ENCODE measurements around the gene SYNGAP1. TPM values are rescaled to one million over a fixed set of nuclear protein-coding genes. Genes with fewer than 3 reads are reported as not detected.

SYNGAP1 gene
- total RNA-seq, 1 donor from 2014 or later = 23.0 TPM

DNA sequence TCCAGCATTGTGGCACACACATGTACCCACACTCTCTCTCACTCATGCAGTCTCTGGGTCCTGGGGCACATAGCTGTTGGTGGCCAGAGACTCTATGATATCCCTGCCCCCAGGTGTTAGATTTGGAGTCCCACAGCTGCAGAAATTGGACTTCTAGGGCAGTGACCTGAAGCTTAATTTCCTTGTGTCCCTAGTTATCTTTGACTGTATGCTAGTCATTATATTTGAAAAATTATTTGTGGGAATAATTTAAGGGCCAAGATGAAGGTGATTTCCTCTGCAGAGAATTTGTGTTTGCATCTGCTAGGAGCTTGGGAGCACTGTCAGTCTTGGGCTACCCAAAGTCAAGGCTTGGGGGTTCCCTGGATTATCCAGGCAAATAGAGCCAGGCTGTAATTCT is 84.6 kb downstream of the SYNGAP1 start:
- Histone ChIP-seq H3K27ac (no peak overlapping the region), H3K36me3 (no peaks in the 10 kb centered on the region), H3K4me3 (no peak overlapping the region), H3K9me3 (no peaks in the 10 kb centered on the region), H3K27me3 (no peaks in the 10 kb centered on the region), H3K4me1 (peaks cover 4% of the 10 kb centered on the region)
- intact Hi-C loops (cut with DNase I) = no loop called here
- TF ChIP-seq, protein P1, sequence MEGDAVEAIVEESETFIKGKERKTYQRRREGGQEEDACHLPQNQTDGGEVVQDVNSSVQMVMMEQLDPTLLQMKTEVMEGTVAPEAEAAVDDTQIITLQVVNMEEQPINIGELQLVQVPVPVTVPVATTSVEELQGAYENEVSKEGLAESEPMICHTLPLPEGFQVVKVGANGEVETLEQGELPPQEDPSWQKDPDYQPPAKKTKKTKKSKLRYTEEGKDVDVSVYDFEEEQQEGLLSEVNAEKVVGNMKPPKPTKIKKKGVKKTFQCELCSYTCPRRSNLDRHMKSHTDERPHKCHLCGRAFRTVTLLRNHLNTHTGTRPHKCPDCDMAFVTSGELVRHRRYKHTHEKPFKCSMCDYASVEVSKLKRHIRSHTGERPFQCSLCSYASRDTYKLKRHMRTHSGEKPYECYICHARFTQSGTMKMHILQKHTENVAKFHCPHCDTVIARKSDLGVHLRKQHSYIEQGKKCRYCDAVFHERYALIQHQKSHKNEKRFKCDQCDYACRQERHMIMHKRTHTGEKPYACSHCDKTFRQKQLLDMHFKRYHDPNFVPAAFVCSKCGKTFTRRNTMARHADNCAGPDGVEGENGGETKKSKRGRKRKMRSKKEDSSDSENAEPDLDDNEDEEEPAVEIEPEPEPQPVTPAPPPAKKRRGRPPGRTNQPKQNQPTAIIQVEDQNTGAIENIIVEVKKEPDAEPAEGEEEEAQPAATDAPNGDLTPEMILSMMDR (IDR thresholded peaks at IDR 0.05) = no peak
- ATAC-seq = no peak
- no peak for DNase-seq

Small RNA genes within 50 kb of the gene (microRNA-seq; reads per million reads assigned to microRNA genes)
- gene MIR5004 (ENCODE audit: borderline microRNAs expressed) = not detected

Other genes starting within 250 kb of the SYNGAP1 start
- gene COL11A2, start 227.6 kb upstream of the SYNGAP1 start, total RNA-seq = 1.2 TPM
- 46.6 TPM for gene RXRB, start 219.4 kb upstream of the SYNGAP1 start, total RNA-seq
- 89.1 TPM for gene SLC39A7, start 219.2 kb upstream of the SYNGAP1 start, total RNA-seq
- gene HSD17B8, start 215.4 kb upstream of the SYNGAP1 start, total RNA-seq = 14.7 TPM
- 42.0 TPM for gene RING1, start 211.6 kb upstream of the SYNGAP1 start, total RNA-seq
- 47.5 TPM for gene VPS52, start 148.2 kb upstream of the SYNGAP1 start, total RNA-seq
- gene RPS18, start 148.0 kb upstream of the SYNGAP1 start, total RNA-seq = 1,687 TPM
- gene B3GALT4, start 142.9 kb upstream of the SYNGAP1 start, total RNA-seq = 16.8 TPM
- gene WDR46, start 130.8 kb upstream of the SYNGAP1 start, total RNA-seq = 37.0 TPM
- 39.3 TPM for gene PFDN6, start 130.5 kb upstream of the SYNGAP1 start, total RNA-seq
- 114 TPM for gene RGL2, start 121.1 kb upstream of the SYNGAP1 start, total RNA-seq
- 191 TPM for gene TAPBP, start 106.0 kb upstream of the SYNGAP1 start, total RNA-seq
- gene ZBTB22, start 102.3 kb upstream of the SYNGAP1 start, total RNA-seq = 26.2 TPM
- 35.0 TPM for gene DAXX, start 97.1 kb upstream of the SYNGAP1 start, total RNA-seq
- gene KIFC1, start 28.2 kb upstream of the SYNGAP1 start, total RNA-seq = 2.3 TPM
- 74.3 TPM for gene PHF1, start 9.1 kb upstream of the SYNGAP1 start, total RNA-seq
- 144 TPM for gene CUTA, start 2.0 kb upstream of the SYNGAP1 start, total RNA-seq
- gene ZBTB9, start 34.5 kb downstream of the SYNGAP1 start, total RNA-seq = 5.8 TPM
- 19.1 TPM for gene BAK1, start 160.2 kb downstream of the SYNGAP1 start, total RNA-seq
- 111 TPM for gene ITPR3, start 201.3 kb downstream of the SYNGAP1 start, total RNA-seq